DOHH2 (cell line): ENCODE measurements around the gene CNTN4.
"Not testable (repeated sequence)": the region's sequence is repeated elsewhere in the genome, so short reads cannot be mapped to it uniquely, and the experiment has no call there.

Source experiments
- H3F3A ChIP-seq: fragments of 200-600 bp; sonication (generic), shearing (Covaris generic); 2 replicates; pipeline ENCODE4 v1.6.0; 2016; ENCODE audit warnings: antibody characterized with exemption, mild to moderate bottlenecking; ENCODE audit not compliant: control insufficient read depth, insufficient read depth
- H3K27ac ChIP-seq: fragments of 200-600 bp; sonication (generic); 2 replicates; pipeline ENCODE4 v1.5.1; 2014; ENCODE audit warnings: low read depth, mild to moderate bottlenecking, low read length, moderate library complexity
- H3K27me3 ChIP-seq: fragments of 200-600 bp; sonication (generic); 2 replicates; pipeline ENCODE4 v1.6.1; 2014; ENCODE audit warnings: mild to moderate bottlenecking, low read length, mixed read lengths; ENCODE audit not compliant: control insufficient read depth
- H3K36me3 ChIP-seq: fragments of 200-600 bp; sonication (generic); 2 replicates; pipeline ENCODE4 v1.6.1; 2014; ENCODE audit warnings: mild to moderate bottlenecking, low read length, moderate library complexity, mixed read lengths; ENCODE audit not compliant: control insufficient read depth
- H3K4me1 ChIP-seq: fragments of 200-600 bp; sonication (generic); 2 replicates; pipeline ENCODE4 v1.6.1; 2014; ENCODE audit warnings: mild to moderate bottlenecking, low read length, mixed read lengths; ENCODE audit not compliant: control insufficient read depth
- H3K4me2 ChIP-seq: fragments of 200-600 bp; sonication (generic); 2 replicates; pipeline ENCODE4 v1.6.0; 2014; ENCODE audit warnings: mild to moderate bottlenecking, low read length, moderate library complexity
- H3K4me3 ChIP-seq: fragments of 200-600 bp; sonication (generic); 2 replicates; pipeline ENCODE4 v1.5.1; 2014; ENCODE audit warnings: mild to moderate bottlenecking, low read length, mixed read lengths
- H3K79me2 ChIP-seq: fragments of 200-600 bp; sonication (generic); 2 replicates; pipeline ENCODE4 v1.6.1; 2014; ENCODE audit warnings: mild to moderate bottlenecking, low read length, mixed read lengths; ENCODE audit not compliant: control insufficient read depth
- H3K9me2 ChIP-seq: fragments of 200-600 bp; sonication (generic); replicated peaks from 2 replicates; pipeline ENCODE4 v1.6.1; 2014; ENCODE audit warnings: mild to moderate bottlenecking, low read length, mixed read lengths; ENCODE audit not compliant: control insufficient read depth
- H3K9me3 ChIP-seq: fragments of 200-600 bp; sonication (generic); 2 replicates; pipeline ENCODE4 v1.6.1; 2014; ENCODE audit warnings: antibody characterized with exemption, low read length, mixed read lengths; ENCODE audit not compliant: control insufficient read depth, insufficient read depth
- H4K20me1 ChIP-seq: fragments of 200-600 bp; sonication (generic); 2 replicates; pipeline ENCODE4 v1.6.0; 2014; ENCODE audit warnings: low read depth, mild to moderate bottlenecking, antibody characterized with exemption, low read length, moderate library complexity; ENCODE audit not compliant: control insufficient read depth, insufficient read depth
- CTCF ChIP-seq: fragments of 200-600 bp; sonication (generic); IDR thresholded peaks from one replicate; pipeline ENCODE4 v1.5.1; 2014; ENCODE audit warnings: antibody characterized with exemption, mild to moderate bottlenecking, low read depth, low read length; ENCODE audit not compliant: poor library complexity, severe bottlenecking
- EZH2phosphoT487 ChIP-seq: fragments of 200-600 bp; sonication (generic); IDR thresholded peaks from 2 replicates; pipeline ENCODE4 v1.6.1; 2017; ENCODE audit warnings: borderline replicate concordance, mild to moderate bottlenecking, antibody characterized with exemption, low read length, moderate library complexity, mixed read lengths

CNTN4 gene

GRCh38 chr3:2992534-2992933 lies 893.9 kb downstream of the CNTN4 start:
- Histone ChIP-seq H3K36me3 (no peaks in the 10 kb centered on the region), H3F3A (no peaks in the 10 kb centered on the region), H3K9me3 (no peaks in the 10 kb centered on the region), H3K27ac (no peak overlapping the region), H3K4me3 (no peak overlapping the region), H3K27me3 (no peaks in the 10 kb centered on the region), H3K79me2 (no peaks in the 10 kb centered on the region), H4K20me1 (no peaks in the 10 kb centered on the region), H3K4me1 (no peaks in the 10 kb centered on the region), H3K9me2 (no peaks in the 10 kb centered on the region), H3K4me2 (no peak overlapping the region)
- TF ChIP-seq EZH2phosphoT487 (no peak), CTCF (no peak)

GRCh38 chr3:2993130-2993529 lies 894.5 kb downstream of the CNTN4 start:
- not testable (repeated sequence) for H3K79me2 ChIP-seq, H3K36me3 ChIP-seq, H3K4me2 ChIP-seq, H3K9me2 ChIP-seq, H3K9me3 ChIP-seq, H3K27me3 ChIP-seq, H4K20me1 ChIP-seq, H3K4me3 ChIP-seq, H3F3A ChIP-seq, H3K4me1 ChIP-seq, H3K27ac ChIP-seq

GRCh38 chr3:2993736-2994135 lies 895.1 kb downstream of the CNTN4 start:
- Histone ChIP-seq H3K4me3 (no peak overlapping the region), H3K27me3 (no peaks in the 10 kb centered on the region), H3K27ac (no peak overlapping the region), H4K20me1 (no peaks in the 10 kb centered on the region), H3K79me2 (no peaks in the 10 kb centered on the region), H3K36me3 (no peaks in the 10 kb centered on the region), H3K9me3 (no peaks in the 10 kb centered on the region), H3K4me2 (no peak overlapping the region), H3F3A (no peaks in the 10 kb centered on the region), H3K4me1 (no peaks in the 10 kb centered on the region), H3K9me2 (no peaks in the 10 kb centered on the region)
- TF ChIP-seq EZH2phosphoT487 = no peak
- TF ChIP-seq CTCF = no peak

- no peaks in the 10 kb centered on the region for H3K79me2 ChIP-seq
- no peaks in the 10 kb centered on the region for H3K4me1 ChIP-seq
- H3K27me3 ChIP-seq = no peaks in the 10 kb centered on the region
- no peak for TF ChIP-seq EZH2phosphoT487
- no peak for TF ChIP-seq CTCF
- no peaks in the 10 kb centered on the region for H4K20me1 ChIP-seq
- H3F3A ChIP-seq = no peaks in the 10 kb centered on the region
- H3K9me2 ChIP-seq = no peaks in the 10 kb centered on the region
- no peaks in the 10 kb centered on the region for H3K36me3 ChIP-seq
- H3K9me3 ChIP-seq = no peaks in the 10 kb centered on the region
- no peak overlapping the region for H3K27ac ChIP-seq
- H3K4me2 ChIP-seq = no peak overlapping the region
- H3K4me3 ChIP-seq = no peak overlapping the region
These were observed 896.5 kb downstream of the CNTN4 start for GRCh38 chr3:2995195-2995594.
